H1 (cell line): ENCODE results near the gene WFDC8.

Experiments used
- BACH1 ChIP-seq: IDR thresholded peaks from 2 replicates; pipeline ENCODE4 v1.6.1; 2012; ENCODE audit warnings: low read length, improper control_type of control experiment
- EP300 ChIP-seq, 2 experiments: IDR thresholded peaks; 1 replicate in 1 of 2; 2 replicates in 1 of 2; pipeline ENCODE4 v1.6.1; 2011 to 2012; ENCODE audit warnings: low read depth in 2 of 2, low read length in 2 of 2, mild to moderate bottlenecking in 2 of 2, borderline replicate concordance in 1 of 2, inconsistent platforms in 1 of 2, moderate library complexity in 1 of 2
- JUN ChIP-seq: IDR thresholded peaks from 2 replicates; pipeline ENCODE4 v1.6.1; 2011; ENCODE audit warnings: low read depth, mild to moderate bottlenecking, improper control_type of control experiment, low read length
- KDM1A ChIP-seq: fragments of 200-600, 300-600 bp; sonication (generic); IDR thresholded peaks from 2 replicates; pipeline ENCODE4 v1.7.1; 2016; ENCODE audit warnings: mild to moderate bottlenecking, low read length, borderline replicate concordance
- MAFK ChIP-seq: IDR thresholded peaks from 2 replicates; pipeline ENCODE4 v1.6.1; 2012; ENCODE audit warnings: low read depth, mild to moderate bottlenecking, improper control_type of control experiment, low read length
- NRF1 ChIP-seq: IDR thresholded peaks from 2 replicates; pipeline ENCODE4 v1.6.1; 2011; ENCODE audit warnings: mild to moderate bottlenecking, low read depth, low read length, improper control_type of control experiment
- POLR2A ChIP-seq, 2 experiments: IDR thresholded peaks; 1 replicate in 1 of 2; 2 replicates in 1 of 2; pipeline ENCODE4 v1.6.1; 2011; ENCODE audit warnings: low read depth in 2 of 2, low read length in 2 of 2, mild to moderate bottlenecking in 2 of 2; ENCODE audit errors: control extremely low read depth in 1 of 2
- POLR2AphosphoS5 ChIP-seq: IDR thresholded peaks from 2 replicates; pipeline ENCODE4 v1.6.1; 2011; ENCODE audit warnings: low read depth, low read length
- RAD21 ChIP-seq, 2 experiments: IDR thresholded peaks in 1 of 2; conservative IDR thresholded peaks in 1 of 2; 2 replicates each; pipeline ENCODE4 v1.6.1; 2011; ENCODE audit warnings: low read depth in 2 of 2, low read length in 2 of 2, improper control_type of control experiment in 1 of 2, inconsistent platforms in 1 of 2, mild to moderate bottlenecking in 1 of 2, moderate library complexity in 1 of 2
- RFX5 ChIP-seq: IDR thresholded peaks from 2 replicates; pipeline ENCODE4 v1.6.1; 2011; ENCODE audit warnings: low read depth, low read length, improper control_type of control experiment, borderline replicate concordance
- RNF2 ChIP-seq: fragments of 200-900, 300-1000 bp; sonication (generic); IDR thresholded peaks from 2 replicates; pipeline ENCODE4 v1.7.1; 2016; ENCODE audit warnings: borderline replicate concordance, low read depth, mild to moderate bottlenecking, antibody characterized with exemption, low read length; ENCODE audit not compliant: poor library complexity, severe bottlenecking; ENCODE audit errors: missing control alignments
- RXRA ChIP-seq: IDR thresholded peaks from 2 replicates; pipeline ENCODE4 v1.6.1; 2011; ENCODE audit warnings: low read depth, mild to moderate bottlenecking, low read length, moderate library complexity; ENCODE audit not compliant: insufficient read depth
- TF ChIP-seq, protein P1 (sequence below), 3 experiments: IDR thresholded peaks; 1 replicate in 2 of 3; 2 replicates in 1 of 3; pipeline versions ENCODE4 v1.5.1 to v1.6.1; 2011; ENCODE audit warnings: low read length in 3 of 3, mild to moderate bottlenecking in 3 of 3, inconsistent platforms in 2 of 3, low read depth in 1 of 3, moderate library complexity in 1 of 3; ENCODE audit not compliant: insufficient read depth in 1 of 3; ENCODE audit errors: control extremely low read depth in 1 of 3
- TF ChIP-seq, protein P2 (sequence below): IDR thresholded peaks from 2 replicates; pipeline ENCODE4 v1.6.1; 2011; ENCODE audit warnings: low read depth, mild to moderate bottlenecking, low read length; ENCODE audit not compliant: insufficient read depth

DNA sequence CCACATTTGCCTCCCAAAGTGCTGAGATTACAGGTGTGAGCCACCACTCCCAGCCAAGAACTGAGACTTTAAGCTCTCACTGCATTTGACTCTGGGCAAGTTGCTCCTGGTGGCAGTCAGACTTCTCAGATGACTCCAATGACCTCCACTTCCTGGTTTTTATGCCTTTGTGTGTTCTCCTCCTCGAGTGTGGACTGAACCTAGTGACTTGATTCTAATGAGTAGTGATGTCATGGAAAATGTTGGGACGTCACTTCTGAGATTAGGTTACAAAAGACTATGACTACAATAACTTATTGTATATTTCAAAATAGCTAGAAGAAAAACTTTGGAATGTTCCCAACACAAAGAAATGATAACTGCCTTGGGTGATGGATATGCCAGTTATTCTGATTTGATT lies 75.7 kb downstream of the WFDC8 start:
- TF ChIP-seq, protein P1, sequence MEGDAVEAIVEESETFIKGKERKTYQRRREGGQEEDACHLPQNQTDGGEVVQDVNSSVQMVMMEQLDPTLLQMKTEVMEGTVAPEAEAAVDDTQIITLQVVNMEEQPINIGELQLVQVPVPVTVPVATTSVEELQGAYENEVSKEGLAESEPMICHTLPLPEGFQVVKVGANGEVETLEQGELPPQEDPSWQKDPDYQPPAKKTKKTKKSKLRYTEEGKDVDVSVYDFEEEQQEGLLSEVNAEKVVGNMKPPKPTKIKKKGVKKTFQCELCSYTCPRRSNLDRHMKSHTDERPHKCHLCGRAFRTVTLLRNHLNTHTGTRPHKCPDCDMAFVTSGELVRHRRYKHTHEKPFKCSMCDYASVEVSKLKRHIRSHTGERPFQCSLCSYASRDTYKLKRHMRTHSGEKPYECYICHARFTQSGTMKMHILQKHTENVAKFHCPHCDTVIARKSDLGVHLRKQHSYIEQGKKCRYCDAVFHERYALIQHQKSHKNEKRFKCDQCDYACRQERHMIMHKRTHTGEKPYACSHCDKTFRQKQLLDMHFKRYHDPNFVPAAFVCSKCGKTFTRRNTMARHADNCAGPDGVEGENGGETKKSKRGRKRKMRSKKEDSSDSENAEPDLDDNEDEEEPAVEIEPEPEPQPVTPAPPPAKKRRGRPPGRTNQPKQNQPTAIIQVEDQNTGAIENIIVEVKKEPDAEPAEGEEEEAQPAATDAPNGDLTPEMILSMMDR (IDR thresholded peaks at IDR 0.05; ENCODE audit: control extremely low read depth in 1 of 3, insufficient read depth in 1 of 3, low read depth in 1 of 3, low read length in 3 of 3) = no peak
- TF ChIP-seq NRF1 (no peak), POLR2AphosphoS5 (no peak), POLR2A (IDR thresholded peaks at IDR 0.05; ENCODE audit: control extremely low read depth in 1 of 2, low read depth in 2 of 2, low read length in 2 of 2) (no peak), KDM1A (no peak), RFX5 (no peak), EP300 (IDR thresholded peaks at IDR 0.05; ENCODE audit: borderline replicate concordance in 1 of 2, low read depth in 2 of 2, low read length in 2 of 2) (no peak), JUN (no peak), MAFK (no peak), RAD21 (IDR thresholded peaks at IDR 0.05 in 1 of 2, conservative IDR thresholded peaks at IDR 0.05 in 1 of 2; ENCODE audit: low read depth in 2 of 2, low read length in 2 of 2) (no peak), RNF2 (no peak), BACH1 (no peak), RXRA (no peak)
- TF ChIP-seq, protein P2, sequence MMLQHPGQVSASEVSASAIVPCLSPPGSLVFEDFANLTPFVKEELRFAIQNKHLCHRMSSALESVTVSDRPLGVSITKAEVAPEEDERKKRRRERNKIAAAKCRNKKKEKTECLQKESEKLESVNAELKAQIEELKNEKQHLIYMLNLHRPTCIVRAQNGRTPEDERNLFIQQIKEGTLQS = no peak
